ENCODE results near the gene HHLA2. TPM values are rescaled to one million over a fixed set of nuclear protein-coding genes. Genes with fewer than 3 reads are reported as not detected.
A peak's percentile ranks its signal among the peaks of the same experiment; 100 is the strongest.

The HHLA2 gene
- total RNA-seq, 2 experiments from 2014 or later, result 9.5 to 11.6 TPM

DNA sequence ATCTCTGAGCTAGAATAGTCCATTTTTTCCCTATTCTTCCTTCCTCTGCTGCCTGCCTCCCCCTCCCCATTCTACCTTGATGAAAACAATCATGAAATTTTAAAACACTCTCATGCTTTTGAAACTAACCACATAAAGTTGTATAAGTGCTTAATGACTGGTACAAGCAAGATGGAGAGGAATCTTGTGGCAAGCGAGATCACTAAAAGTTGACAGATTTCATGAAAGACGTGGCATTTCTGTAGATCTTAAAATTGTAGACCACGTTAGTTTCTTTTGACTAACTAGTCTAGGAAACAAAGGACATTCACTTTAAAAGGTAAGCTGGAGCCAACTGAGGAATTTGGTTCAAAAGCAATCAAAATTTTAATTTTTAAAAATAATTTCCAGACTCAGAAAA, 35.4 kb downstream of the HHLA2 start:
- POLR2A ChIA-PET, result interaction anchor here (2.3 kb wide), 1 partner anchor 109 kb away, joined by 5 read pairs; no protein-coding TSS in a partner anchor
- CTCF ChIA-PET, result no interaction called here
- Mint-ChIP-seq H3K4me3 (no peak overlapping the region), H3K27me3 (no peaks in the 10 kb centered on the region), H3K4me1 (peaks cover 42% of the 10 kb centered on the region), H3K9me3 (peaks cover 7% of the 10 kb centered on the region), H3K27ac (no peak overlapping the region), H3K36me3 (ENCODE audit: low read depth) (peaks cover 29% of the 10 kb centered on the region)
- no peak for DNase-seq

DNA sequence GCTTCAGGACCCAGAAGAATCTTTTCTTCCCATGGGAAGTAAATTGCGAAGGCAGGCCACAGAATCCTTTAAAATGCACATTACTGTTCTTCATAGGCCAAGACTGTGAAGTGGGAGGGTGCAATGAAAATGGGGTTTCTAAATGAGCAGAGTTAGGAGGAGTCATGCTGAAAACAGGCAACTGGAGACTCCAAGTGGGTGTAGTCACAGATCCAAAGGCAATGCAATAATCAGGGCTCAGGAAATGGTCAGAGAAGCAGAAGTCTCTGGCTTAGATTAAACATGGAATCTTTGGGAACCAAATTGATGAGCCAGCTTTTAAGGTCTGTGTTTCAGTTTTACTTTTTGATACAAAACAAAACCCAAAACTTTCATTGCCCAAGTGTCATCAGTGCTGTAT, 37.6 kb downstream of the HHLA2 start:
- Mint-ChIP-seq H3K9me3 (no peaks in the 10 kb centered on the region), H3K4me1 (peaks cover 24% of the 10 kb centered on the region), H3K27me3 (no peaks in the 10 kb centered on the region), H3K4me3 (no peak overlapping the region), H3K36me3 (ENCODE audit: low read depth) (peaks cover 21% of the 10 kb centered on the region), H3K27ac (no peak overlapping the region)
- CTCF ChIA-PET, result interaction anchor here (0.6 to 0.7 kb wide), 2 partner anchors 236 to 269 kb away, joined by 3 to 4 read pairs; no protein-coding TSS in a partner anchor
- POLR2A ChIA-PET, result interaction anchor here (2.2 to 2.3 kb wide), 2 partner anchors 40 to 111 kb away, joined by 5 to 6 read pairs; no protein-coding TSS in a partner anchor
- no peak for DNase-seq

GRCh38 chr3:108334701-108335100, 38.4 kb downstream of the HHLA2 start:
- ChIA-PET CTCF (no interaction called here), POLR2A (interaction anchor here (2.2 kb wide), 1 partner anchor 41 kb away, joined by 6 read pairs; no protein-coding TSS in a partner anchor)
- H3K27me3 Mint-ChIP-seq, result no peaks in the 10 kb centered on the region
- H3K9me3 Mint-ChIP-seq, result no peaks in the 10 kb centered on the region
- peaks cover 18% of the 10 kb centered on the region for H3K36me3 Mint-ChIP-seq (ENCODE audit: low read depth)
- H3K27ac Mint-ChIP-seq, result no peak overlapping the region
- no peak for DNase-seq
- H3K4me3 Mint-ChIP-seq, result no peak overlapping the region
- peaks cover 18% of the 10 kb centered on the region for H3K4me1 Mint-ChIP-seq

GRCh38 chr3:108338901-108339545, 42.7 kb downstream of the HHLA2 start:
- Mint-ChIP-seq H3K36me3 (ENCODE audit: low read depth) (peaks cover 8% of the 10 kb centered on the region), H3K27me3 (no peaks in the 10 kb centered on the region), H3K4me1 (peaks cover 24% of the 10 kb centered on the region), H3K9me3 (no peaks in the 10 kb centered on the region), H3K27ac (no peak overlapping the region), H3K4me3 (no peak overlapping the region)
- no peak for DNase-seq
- CTCF ChIA-PET, result no interaction called here
- POLR2A ChIA-PET, result interaction anchor here (1.2 kb wide), 1 partner anchor 16 kb away, joined by 3 read pairs; no protein-coding TSS in a partner anchor

DNA sequence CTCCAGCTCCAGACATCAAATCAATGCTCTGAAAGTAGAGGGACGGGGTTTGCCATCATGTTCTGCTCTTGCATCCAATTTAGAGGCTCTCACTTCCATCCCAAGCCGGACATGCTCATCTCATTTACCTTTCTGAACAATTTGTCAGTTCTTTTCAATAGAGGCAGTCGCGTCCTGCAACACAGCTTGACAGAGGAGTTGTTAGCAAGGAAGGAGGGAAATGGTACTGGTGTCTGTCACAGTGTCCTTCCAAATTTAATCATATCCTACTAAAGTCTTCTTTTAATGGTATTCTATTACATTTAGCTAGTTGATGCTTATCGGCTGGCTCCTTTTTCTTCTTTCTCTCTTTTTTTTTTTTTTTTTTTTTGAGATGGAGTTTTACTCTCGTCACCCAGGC, 45.6 kb downstream of the HHLA2 start:
- Mint-ChIP-seq H3K36me3 (ENCODE audit: low read depth) (peaks cover 10% of the 10 kb centered on the region), H3K27me3 (no peaks in the 10 kb centered on the region), H3K4me3 (no peak overlapping the region), H3K27ac (peak overlapping the region; percentile 28), H3K4me1 (peaks cover 35% of the 10 kb centered on the region), H3K9me3 (no peaks in the 10 kb centered on the region)
- no peak for DNase-seq
- POLR2A ChIA-PET, result interaction anchor here (0.6 to 3.3 kb wide), 3 partner anchors 13 to 119 kb away, joined by 3 to 23 read pairs (median 4); partner anchors contain the start of gene IFT57
- CTCF ChIA-PET, result interaction anchor here (1.0 to 1.5 kb wide), 2 partner anchors 136 to 414 kb away, joined by 3 to 4 read pairs; no protein-coding TSS in a partner anchor

DNA sequence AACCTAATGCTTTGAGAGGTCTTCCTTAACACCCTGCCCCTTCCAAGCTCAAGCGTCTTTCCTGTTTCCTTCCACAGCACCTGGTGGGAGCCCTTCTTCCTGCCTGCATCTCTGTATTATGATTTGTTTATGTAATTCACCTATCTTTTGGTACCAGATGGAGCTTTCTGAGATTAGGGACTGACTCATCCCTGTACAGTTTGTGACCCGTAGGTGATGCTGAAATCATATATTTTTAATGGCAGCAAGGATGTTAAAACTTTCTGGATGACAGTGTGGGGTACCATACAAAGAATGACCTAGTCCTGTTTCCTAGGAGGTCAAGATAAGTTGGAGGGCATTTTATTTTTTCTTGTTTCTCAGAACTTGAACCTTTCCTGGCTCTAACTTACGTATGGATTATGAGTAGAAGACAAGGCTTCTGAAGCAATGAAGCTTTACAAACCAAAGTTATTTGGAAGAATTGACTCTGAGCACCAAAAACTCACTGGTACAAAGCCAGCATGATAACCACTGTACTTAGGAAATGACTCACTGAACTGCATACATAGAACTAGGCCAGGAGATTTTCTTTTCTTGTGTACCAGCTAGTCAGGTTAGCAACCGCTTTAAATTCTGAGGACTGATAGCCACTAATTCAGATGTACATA, 46.6 kb downstream of the HHLA2 start:
- H3K36me3 Mint-ChIP-seq (ENCODE audit: low read depth), result peaks cover 19% of the 10 kb centered on the region
- ChIA-PET CTCF (no interaction called here), POLR2A (interaction anchor here (0.6 to 3.3 kb wide), 9 partner anchors 12 to 219 kb away, joined by 3 to 23 read pairs (median 4); partner anchors contain the start of genes HHLA2 and IFT57)
- peaks cover 35% of the 10 kb centered on the region for H3K4me1 Mint-ChIP-seq
- H3K9me3 Mint-ChIP-seq, result peaks cover 6% of the 10 kb centered on the region
- DNase-seq, result no peak
- H3K27me3 Mint-ChIP-seq, result peaks cover 1% of the 10 kb centered on the region
- peak overlapping the region; percentile 76 for H3K27ac Mint-ChIP-seq
- H3K4me3 Mint-ChIP-seq, result no peak overlapping the region

GRCh38 chr3:108343491-108343890, 47.1 kb downstream of the HHLA2 start:
- CTCF ChIA-PET, result no interaction called here
- Mint-ChIP-seq H3K4me1 (peaks cover 35% of the 10 kb centered on the region), H3K27me3 (peaks cover 2% of the 10 kb centered on the region), H3K27ac (peak overlapping the region; percentile 76), H3K9me3 (peaks cover 10% of the 10 kb centered on the region), H3K4me3 (no peak overlapping the region), H3K36me3 (ENCODE audit: low read depth) (peaks cover 23% of the 10 kb centered on the region)
- no peak for DNase-seq
- POLR2A ChIA-PET, result interaction anchor here (0.6 to 3.3 kb wide), 8 partner anchors 11 to 219 kb away, joined by 3 to 23 read pairs (median 4); partner anchors contain the start of genes HHLA2 and IFT57

- H3K27ac Mint-ChIP-seq, result no peak overlapping the region
- H3K36me3 Mint-ChIP-seq (ENCODE audit: low read depth), result peaks cover 19% of the 10 kb centered on the region
- no peak for DNase-seq
- H3K9me3 Mint-ChIP-seq, result peaks cover 13% of the 10 kb centered on the region
- H3K27me3 Mint-ChIP-seq, result peaks cover 2% of the 10 kb centered on the region
- no peak overlapping the region for H3K4me3 Mint-ChIP-seq
- POLR2A ChIA-PET, result interaction anchor here (1.1 kb wide), 1 partner anchor 53 kb away, joined by 3 read pairs; no protein-coding TSS in a partner anchor
- CTCF ChIA-PET, result no interaction called here
- peaks cover 31% of the 10 kb centered on the region for H3K4me1 Mint-ChIP-seq
These were observed 49.3 kb downstream of the HHLA2 start for GRCh38 chr3:108345492-108346205.

DNA sequence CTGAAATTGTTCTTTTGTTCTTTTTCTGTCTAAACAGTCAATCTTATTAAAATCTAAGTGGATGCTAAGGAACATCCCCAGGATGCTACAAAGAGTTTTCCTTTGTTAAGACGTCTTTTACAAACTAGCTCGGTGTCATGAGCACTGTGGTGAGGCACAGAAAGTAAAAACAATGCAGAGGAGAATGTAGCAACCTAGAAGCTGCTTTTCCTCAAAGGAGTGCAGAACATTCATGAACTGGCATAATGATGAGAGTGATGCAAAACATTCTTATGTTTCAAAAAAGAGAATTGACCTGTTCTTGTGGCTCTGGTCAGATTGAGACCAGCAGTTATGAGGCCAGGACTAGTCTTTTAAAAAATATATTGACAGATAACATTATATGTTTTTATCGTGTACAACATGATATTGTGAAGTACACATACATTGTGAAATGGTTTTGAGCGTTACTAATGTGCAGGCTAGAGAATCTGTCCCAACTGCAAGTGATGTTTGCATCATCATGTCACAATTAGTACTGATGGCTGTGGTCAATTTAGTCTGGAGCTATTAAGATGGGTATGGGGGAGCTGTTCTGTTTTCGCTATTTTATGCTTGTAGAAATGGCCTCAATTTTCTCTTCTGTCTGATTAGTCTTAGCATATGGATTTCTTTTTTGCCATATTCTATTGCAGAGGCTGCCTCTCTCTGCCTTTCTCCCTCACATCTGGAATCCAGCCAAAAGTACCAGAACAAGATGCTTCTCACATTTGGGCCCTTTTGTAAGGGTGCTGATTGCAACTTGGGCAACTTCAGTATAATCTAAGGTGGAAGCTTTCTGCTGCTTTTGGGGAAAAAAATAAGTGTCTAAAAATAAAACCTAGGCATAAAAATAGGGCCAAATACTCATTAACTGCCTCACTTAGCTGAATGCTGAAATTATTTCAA, 50.2 kb downstream of the HHLA2 start:
- Mint-ChIP-seq H3K4me1 (peaks cover 31% of the 10 kb centered on the region), H3K9me3 (peaks cover 13% of the 10 kb centered on the region), H3K27me3 (peaks cover 2% of the 10 kb centered on the region), H3K27ac (no peak overlapping the region), H3K4me3 (no peak overlapping the region), H3K36me3 (ENCODE audit: low read depth) (peaks cover 19% of the 10 kb centered on the region)
- DNase-seq, result no peak
- ChIA-PET CTCF (no interaction called here), POLR2A (no interaction called here)

GRCh38 chr3:108352176-108352575, 55.8 kb downstream of the HHLA2 start:
- H3K27me3 Mint-ChIP-seq, result peaks cover 2% of the 10 kb centered on the region

GRCh38 chr3:108354562-108354961, 58.2 kb downstream of the HHLA2 start:
- H3K9me3 Mint-ChIP-seq, result peaks cover 3% of the 10 kb centered on the region
- no peak for DNase-seq
- no peaks in the 10 kb centered on the region for H3K27me3 Mint-ChIP-seq
- peaks cover 19% of the 10 kb centered on the region for H3K36me3 Mint-ChIP-seq (ENCODE audit: low read depth)
- H3K4me1 Mint-ChIP-seq, result no peaks in the 10 kb centered on the region
- CTCF ChIA-PET, result no interaction called here
- POLR2A ChIA-PET, result interaction anchor here (1.1 kb wide), 1 partner anchor 11 kb away, joined by 4 read pairs; no protein-coding TSS in a partner anchor
- H3K27ac Mint-ChIP-seq, result no peak overlapping the region
- no peak overlapping the region for H3K4me3 Mint-ChIP-seq

More at GRCh38 chr3:108352176-108352575, 55.8 kb downstream of the HHLA2 start:
- Mint-ChIP-seq H3K4me1 (no peaks in the 10 kb centered on the region), H3K27ac (no peak overlapping the region), H3K36me3 (ENCODE audit: low read depth) (peaks cover 28% of the 10 kb centered on the region), H3K4me3 (no peak overlapping the region), H3K9me3 (peaks cover 13% of the 10 kb centered on the region)
- ChIA-PET POLR2A (no interaction called here), CTCF (no interaction called here)
- DNase-seq, result no peak

GRCh38 chr3:108357042-108357441, 60.7 kb downstream of the HHLA2 start:
- CTCF ChIA-PET, result no interaction called here
- DNase-seq, result no peak
- Mint-ChIP-seq H3K4me3 (no peak overlapping the region), H3K9me3 (peaks cover 2% of the 10 kb centered on the region), H3K36me3 (ENCODE audit: low read depth) (peaks cover 20% of the 10 kb centered on the region), H3K27me3 (no peaks in the 10 kb centered on the region), H3K4me1 (no peaks in the 10 kb centered on the region), H3K27ac (no peak overlapping the region)
- POLR2A ChIA-PET, result no interaction called here

Data from activated CD4-positive, alpha-beta memory T cell treated with anti-CD3 and anti-CD28 coated beads, Interleukin-2, amount 10 ng/mL, durations not matched to agents 7 days and 5 days (primary cell).